ENCODE measurements around the gene HINT3.

GRCh38 chr6:125948455-125948854 is 8.1 kb upstream of the HINT3 start:
- no peak for TF ChIP-seq STAG1 (CRISPR knock-in tag; IDR thresholded peaks at IDR 0.05)
- TF ChIP-seq FOXJ3 (CRISPR knock-in tag; IDR thresholded peaks at IDR 0.05; ENCODE audit: borderline replicate concordance), result no peak
- no peak for TF ChIP-seq ZBTB7A (CRISPR knock-in tag; IDR thresholded peaks at IDR 0.05)
- TF ChIP-seq SP140L (CRISPR knock-in tag; IDR thresholded peaks at IDR 0.05; ENCODE audit: borderline replicate concordance), result no peak
- TF ChIP-seq ZNF746 (CRISPR knock-in tag; IDR thresholded peaks at IDR 0.05), result no peak
- TF ChIP-seq ZNF629 (CRISPR knock-in tag; conservative IDR thresholded peaks at IDR 0.05), result no peak
- no peak for TF ChIP-seq CTCF (CRISPR knock-in tag; IDR thresholded peaks at IDR 0.05)
- no peak for TF ChIP-seq REST (IDR thresholded peaks at IDR 0.05; ENCODE audit: borderline replicate concordance in 1 of 2, low read depth in 1 of 2, low read length in 2 of 2)
- TF ChIP-seq ATF5 (CRISPR knock-in tag; IDR thresholded peaks at IDR 0.05; ENCODE audit: low read depth), result no peak
- TF ChIP-seq MAX (IDR thresholded peaks at IDR 0.05), result no peak
- TF ChIP-seq ZNF670 (CRISPR knock-in tag; IDR thresholded peaks at IDR 0.05; ENCODE audit: borderline replicate concordance), result no peak
- TF ChIP-seq NFRKB (IDR thresholded peaks at IDR 0.05), result no peak
- no peak for TF ChIP-seq TRIM24 (CRISPR knock-in tag; IDR thresholded peaks at IDR 0.05)
